T47D (cell line): ENCODE results near the gene DYNC1I1.

Experiments
- DNase-seq, 2 experiments: peaks; one replicate each; pipeline versions ENCODE4 v3.0.0 to v3.0.0-alpha.2; 2011 to 2012; ENCODE audit warnings: low read depth in 1 of 2, low spot score in 1 of 2
- JUND ChIP-seq: IDR thresholded peaks from 2 replicates; pipeline ENCODE4 v1.6.1; 2012; ENCODE audit warnings: low read depth
- in situ Hi-C: cut with HindIII; loops from 2 replicates; pipeline ENCODE4 v1.10.0; 2016; ENCODE audit warnings: low sequenced_read_pairs, low pct_unique_long_range_greater_than_20kb

The DYNC1I1 gene

DNA sequence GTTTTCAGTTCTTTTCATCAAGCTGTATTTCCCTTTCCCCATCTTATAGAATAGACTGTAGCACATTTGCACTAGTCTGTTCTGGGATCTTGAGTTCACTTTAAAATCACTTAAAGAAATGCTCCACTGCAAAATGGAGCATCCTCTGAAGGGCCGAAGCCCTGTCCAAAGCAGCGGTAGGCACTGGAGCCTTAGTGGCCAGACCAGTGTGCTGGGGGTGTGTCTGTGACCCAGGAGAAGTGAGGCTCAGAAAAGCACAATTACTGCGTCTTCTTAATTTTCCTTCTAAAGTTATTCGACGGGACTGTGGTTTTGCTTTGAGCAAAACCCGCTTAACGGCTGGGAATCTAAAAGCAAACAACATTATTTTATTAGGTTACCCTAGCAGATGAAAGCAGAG is 343.8 kb downstream of the DYNC1I1 start:
- no peak for TF ChIP-seq JUND
- in situ Hi-C loops, result no loop called here
- DNase-seq, result no peak

DNA sequence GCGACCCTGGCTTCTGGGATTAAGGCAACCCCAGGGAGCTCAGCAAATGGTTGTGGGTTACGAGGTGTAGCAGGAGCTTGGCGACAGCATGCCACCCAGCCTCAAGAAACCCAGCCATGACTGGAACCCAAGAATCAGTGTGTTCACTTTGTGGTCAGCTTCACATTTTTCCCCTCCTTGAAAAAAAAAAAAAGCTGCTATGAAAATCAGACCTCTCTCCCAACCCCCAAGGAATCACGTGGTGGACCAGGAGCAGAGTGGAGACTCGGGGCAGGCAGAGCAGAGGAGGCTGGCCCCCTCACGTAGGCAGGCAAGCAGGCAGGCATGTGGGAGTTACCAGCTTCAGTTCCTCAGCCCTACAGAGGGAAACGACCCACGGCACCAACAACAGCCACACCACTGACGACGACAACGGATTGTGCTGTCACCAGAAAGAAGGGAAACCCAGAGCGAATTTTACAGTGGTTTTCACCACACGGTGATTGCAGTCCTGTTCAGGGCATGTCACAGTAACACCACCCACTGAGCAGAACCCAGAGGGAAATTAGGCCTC is 346.2 kb downstream of the DYNC1I1 start:
- TF ChIP-seq JUND, result no peak
- in situ Hi-C loops, result no loop called here
- DNase-seq, result no peak

GRCh38 chr7:96120445-96121225 is 348.3 kb downstream of the DYNC1I1 start:
- no peak for TF ChIP-seq JUND

GRCh38 chr7:96121752-96122151 is 349.4 kb downstream of the DYNC1I1 start:
- in situ Hi-C loops, result no loop called here
- no peak for TF ChIP-seq JUND
- no peak for DNase-seq

More at GRCh38 chr7:96120445-96121225, 348.3 kb downstream of the DYNC1I1 start:
- in situ Hi-C loops, result no loop called here
- DNase-seq, result no peak

- DNase-seq, result no peak
- in situ Hi-C loops, result no loop called here
- no peak for TF ChIP-seq JUND
Measured at GRCh38 chr7:96122746-96123145, 350.4 kb downstream of the DYNC1I1 start.

GRCh38 chr7:96126382-96126781 is 354.0 kb downstream of the DYNC1I1 start:
- TF ChIP-seq JUND, result no peak
- DNase-seq, result no peak
- in situ Hi-C loops, result no loop called here

GRCh38 chr7:96127746-96128145 is 355.4 kb downstream of the DYNC1I1 start:
- TF ChIP-seq JUND, result no peak
- in situ Hi-C loops, result no loop called here
- DNase-seq, result no peak

GRCh38 chr7:96131525-96131924 is 359.2 kb downstream of the DYNC1I1 start:
- in situ Hi-C loops, result no loop called here
- no peak for TF ChIP-seq JUND
- no peak for DNase-seq

- in situ Hi-C loops, result no loop called here
- TF ChIP-seq JUND, result no peak
- DNase-seq, result peak in 1 of 2 experiments; percentile 78
Measured at GRCh38 chr7:96135241-96135640, 362.9 kb downstream of the DYNC1I1 start.

- no peak for DNase-seq
- TF ChIP-seq JUND, result no peak
- in situ Hi-C loops, result no loop called here
Measured at GRCh38 chr7:96136600-96137239, 364.4 kb downstream of the DYNC1I1 start.

DNA sequence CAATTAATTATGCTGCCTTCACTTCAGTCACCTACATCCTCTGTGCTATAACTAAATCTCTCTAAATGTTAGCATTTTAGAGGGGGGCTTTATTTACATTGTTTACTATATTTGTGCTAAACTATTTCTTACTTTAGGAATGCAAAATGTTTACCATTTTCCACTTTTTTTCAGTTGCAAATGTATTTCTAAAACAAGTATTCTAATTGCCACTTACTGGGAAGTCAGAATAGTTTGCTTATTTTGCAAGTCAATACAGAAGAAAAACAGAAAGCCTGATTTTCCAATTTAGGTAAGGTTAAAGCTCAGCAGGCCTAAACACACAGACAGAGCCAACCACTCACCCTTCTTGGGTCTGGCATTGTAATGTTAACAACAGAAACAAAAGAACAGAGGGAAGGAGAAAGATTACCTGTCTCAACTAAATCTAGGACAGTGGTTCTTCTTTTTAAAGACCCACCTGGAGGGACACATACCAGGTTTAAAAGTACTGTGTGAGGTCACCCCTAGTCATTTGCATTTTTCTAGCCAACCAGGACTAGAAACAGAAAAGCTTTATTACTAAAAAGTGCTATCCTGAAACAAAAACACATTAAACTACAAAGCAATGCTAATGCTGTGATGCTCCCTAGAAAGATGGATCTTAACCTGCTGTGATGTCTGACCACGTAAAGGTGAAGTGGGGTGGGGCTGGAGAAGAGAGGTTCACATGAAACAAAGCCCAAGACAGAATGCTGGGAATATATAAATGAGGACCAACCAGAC is 371.3 kb downstream of the DYNC1I1 start:
- no peak for TF ChIP-seq JUND
- in situ Hi-C loops, result no loop called here
- no peak for DNase-seq

DNA sequence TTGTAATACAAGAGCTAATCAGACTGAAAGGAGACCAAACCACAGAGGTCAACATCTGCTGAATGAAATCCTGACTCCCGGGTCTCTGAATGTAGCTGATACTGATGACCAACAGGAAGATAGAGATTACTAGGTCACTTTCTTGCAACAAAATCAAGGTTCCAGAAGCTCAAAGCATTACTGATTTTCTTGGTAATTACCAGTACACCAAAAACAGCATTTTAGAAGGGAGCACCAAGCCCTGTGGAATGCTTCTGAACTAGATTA is 371.8 kb downstream of the DYNC1I1 start:
- no peak for DNase-seq
- in situ Hi-C loops, result no loop called here
- no peak for TF ChIP-seq JUND
